HepG2 (cell line): Measurements from ENCODE around the gene PCDHGB6. TPM values are rescaled to one million over a fixed set of nuclear protein-coding genes. Genes with fewer than 3 reads are reported as not detected.

Source experiments
- ATAC-seq: fragments of 200-7000 bp; cut with Tn5 transposase; 3 replicates; pipeline ENCODE4 v1.9.1; 2020; ENCODE audit warnings: mild to moderate bottlenecking, moderate library complexity
- BruUV-seq: library from RNA; stranded (reverse); fragments of 400-500 nt; replicated peaks from 2 replicates; lab custom pipeline; 2021; lab: Mats Ljungman, UMichigan
- CTCF ChIA-PET: fragments of 300-600 bp; formaldehyde crosslinking; extraction: SDS; loops from one replicate; lab custom pipeline; 2021; ENCODE audit warnings: low total read pairs, inconsistent platforms, low intra/inter-chr PET ratio; lab: Yijun Ruan, JAX
- POLR2A ChIA-PET: fragments of 350-600 bp; sonication (Branson Sonifier 250); formaldehyde crosslinking; loops from one replicate; lab custom pipeline; 2020; ENCODE audit warnings: antibody characterized with exemption, inconsistent platforms; lab: Yijun Ruan, JAX
- DNase-seq: peaks from one replicate; pipeline ENCODE4 v3.0.0-alpha.2; 2015; ENCODE audit warnings: low spot score
- FAIRE-seq: peaks from 3 replicates; lab custom pipeline; 2011; peaks lifted over from hg19 to GRCh38; lab: Jason Lieb, UNC
- H2AFZ ChIP-seq: one replicate; pipeline ENCODE4 v1.6.1; 2011; ENCODE audit warnings: low read length, inconsistent platforms
- H3K27ac ChIP-seq: fragments of 300-600 bp; 3 replicates; pipeline ENCODE4 v1.8.0; 2011; ENCODE audit warnings: mixed run types, mild to moderate bottlenecking, mixed read lengths, low read length, inconsistent platforms; ENCODE audit not compliant: insufficient read depth; ENCODE audit errors: extremely low read length
- H3K27me3 ChIP-seq, 2 experiments: fragments of 200-600 bp in 1 of 2; 2 replicates in 1 of 2; 3 replicates in 1 of 2; pipeline versions ENCODE4 v1.6.0 to v1.8.0; 2011; ENCODE audit warnings: low read length in 2 of 2, mild to moderate bottlenecking in 2 of 2, moderate library complexity in 2 of 2, inconsistent platforms in 1 of 2; ENCODE audit not compliant: insufficient read depth in 2 of 2, control insufficient read depth in 1 of 2
- H3K36me3 ChIP-seq, 2 experiments: fragments of 200-600 bp in 1 of 2; replicated peaks in 1 of 2; 2 replicates in 1 of 2; 3 replicates in 1 of 2; pipeline versions ENCODE4 v1.5.1 to v1.8.0; 2011; ENCODE audit warnings: low read length in 2 of 2, inconsistent platforms in 1 of 2; ENCODE audit not compliant: insufficient read depth in 2 of 2, control insufficient read depth in 1 of 2
- H3K4me1 ChIP-seq: 2 replicates; pipeline ENCODE4 v1.5.1; 2012; ENCODE audit warnings: low read length, inconsistent platforms; ENCODE audit not compliant: insufficient read depth
- H3K4me2 ChIP-seq: 2 replicates; pipeline ENCODE4 v1.6.0; 2011; ENCODE audit warnings: low read depth, low read length, inconsistent platforms
- H3K4me3 ChIP-seq, 3 experiments: fragments of 200-600 bp in 1 of 3; sonication (generic), shearing (Covaris generic) in 1 of 3; replicated peaks in 1 of 3; 2 replicates each; pipeline ENCODE4 v1.5.1; 2011 to 2016; ENCODE audit warnings: low read length in 3 of 3, inconsistent platforms in 2 of 3, low read depth in 2 of 3, mild to moderate bottlenecking in 2 of 3, control low read depth in 1 of 3, mixed read lengths in 1 of 3; ENCODE audit not compliant: insufficient read depth in 1 of 3
- H3K79me2 ChIP-seq: one replicate; pipeline ENCODE4 v1.6.1; 2011; ENCODE audit warnings: low read length, inconsistent platforms; ENCODE audit not compliant: insufficient read depth
- H3K9ac ChIP-seq: 2 replicates; pipeline ENCODE4 v1.6.0; 2011; ENCODE audit warnings: mild to moderate bottlenecking, low read depth, low read length, inconsistent platforms; ENCODE audit not compliant: insufficient read depth
- H3K9me3 ChIP-seq: 2 replicates; pipeline ENCODE4 v1.5.1; 2012; ENCODE audit warnings: mild to moderate bottlenecking, low read length
- H4K20me1 ChIP-seq: 2 replicates; pipeline ENCODE4 v1.6.0; 2011; ENCODE audit warnings: inconsistent platforms, mild to moderate bottlenecking, low read length, moderate library complexity; ENCODE audit not compliant: insufficient read depth
- ATF7 ChIP-seq, 2 experiments: fragments of 450-650 bp in 1 of 2; sonication (generic) in 1 of 2; formaldehyde crosslinking in 1 of 2; IDR thresholded peaks; 2 replicates each; pipeline versions ENCODE4 v1.4.0 to v1.6.1; 2016 to 2020; ENCODE audit warnings: antibody characterized with exemption in 1 of 2, mild to moderate bottlenecking in 1 of 2, missing genetic modification reagents in 1 of 2
- CBX5 ChIP-seq: sonication (generic); formaldehyde crosslinking; IDR thresholded peaks from 2 replicates; pipeline ENCODE4 v1.4.0; 2020; ENCODE audit warnings: missing genetic modification reagents, borderline replicate concordance
- HNRNPUL1 ChIP-seq: fragments of 200-400 bp; formaldehyde crosslinking; IDR thresholded peaks from 2 replicates; pipeline ENCODE4 v1.6.1; 2017; ENCODE audit warnings: low read depth, mild to moderate bottlenecking, low read length, moderate library complexity
- SP2 ChIP-seq: sonication (generic); formaldehyde crosslinking; IDR thresholded peaks from 2 replicates; pipeline ENCODE4 v1.5.1; 2020; ENCODE audit warnings: mild to moderate bottlenecking, missing genetic modification reagents
- YEATS2 ChIP-seq: sonication (generic); formaldehyde crosslinking; IDR thresholded peaks from 2 replicates; pipeline ENCODE4 v1.4.0; 2020; ENCODE audit warnings: missing genetic modification reagents, borderline replicate concordance
- ZBTB20 ChIP-seq: sonication (generic); formaldehyde crosslinking; IDR thresholded peaks from 2 replicates; pipeline ENCODE4 v1.8.1; 2023; ENCODE audit warnings: missing genetic modification reagents, low read depth, mild to moderate bottlenecking, borderline replicate concordance
- ZKSCAN5 ChIP-seq: sonication (generic); formaldehyde crosslinking; IDR thresholded peaks from 2 replicates; pipeline ENCODE4 v1.5.1; 2020; ENCODE audit warnings: mild to moderate bottlenecking, missing genetic modification reagents
- WGBS: methylation state at CpG from one replicate; pipeline ENCODE4 v1.1.6; 2017; ENCODE audit warnings: low lambda C conversion rate; 5-methylcytosine and 5-hydroxymethylcytosine counted together
- in situ Hi-C: cut with HindIII; loops from 2 replicates; pipeline ENCODE4 v1.10.0; 2017; ENCODE audit warnings: low pct_unique_long_range_greater_than_20kb; ENCODE audit not compliant: extremely low pct_ligation_motif_present
- intact Hi-C: fragments of 100-400 bp; cut with micrococcal nuclease; formaldehyde crosslinking; loops from one replicate; pipeline ENCODE4 v1.10.0; 2022; ENCODE audit not compliant: unreplicated experiment
- polyA plus RNA-seq, 8 experiments: library from polyadenylated mRNA; depleted of rRNA in 3 of 8; stranded (reverse) in 7 of 8; unstranded in 1 of 8; fragments of >200 nt; fragmentation: Illumina TruSeq in 4 of 8; extraction: Trizol in 4 of 8; gene quantifications; 2 replicates each; pipeline versions ENCODE4 v1.2.1 to v1.2.3, GENCODE V29; 2011 to 2016; ENCODE audit warnings: low read depth in 4 of 8, missing spikeins in 1 of 8, mixed read lengths in 1 of 8; ENCODE audit not compliant: insufficient read depth in 1 of 8
- total RNA-seq, 5 experiments: library from RNA; depleted of rRNA; stranded (reverse); fragments of >200 nt; fragmentation: Illumina TruSeq; extraction: Trizol; gene quantifications; 2 replicates each; pipeline ENCODE4 v1.2.3, GENCODE V29; 2016; ENCODE audit warnings: low read depth in 1 of 5
- TF ChIP-seq, protein P1 (sequence below): sonication (generic); formaldehyde crosslinking; IDR thresholded peaks from 2 replicates; pipeline ENCODE4 v1.4.0; 2020; ENCODE audit warnings: missing genetic modification reagents, mild to moderate bottlenecking, borderline replicate concordance
- TF ChIP-seq, protein P2 (sequence below): sonication (generic); formaldehyde crosslinking; IDR thresholded peaks from 2 replicates; pipeline ENCODE4 v1.8.0; 2023; ENCODE audit warnings: mild to moderate bottlenecking, missing genetic modification reagents
- TF ChIP-seq, protein P3 (sequence below): IDR thresholded peaks from 2 replicates; pipeline ENCODE4 v1.6.1; 2016; ENCODE audit warnings: low read depth, borderline replicate concordance
- TF ChIP-seq, protein P4 (sequence below): fragments of 450-650 bp; IDR thresholded peaks from 2 replicates; pipeline ENCODE4 v1.6.1; 2017
- TF ChIP-seq, protein P5 (sequence below): sonication (generic); formaldehyde crosslinking; IDR thresholded peaks from 2 replicates; pipeline ENCODE4 v1.4.0; 2020; ENCODE audit warnings: mild to moderate bottlenecking, low read depth, missing genetic modification reagents

The PCDHGB6 gene
- total and polyA plus RNA-seq, 2 of the 13 experiments (the other 11 are each of a cell fraction or from before 2014, with no cell fraction given): 0.01 to 0.20 TPM

DNA sequence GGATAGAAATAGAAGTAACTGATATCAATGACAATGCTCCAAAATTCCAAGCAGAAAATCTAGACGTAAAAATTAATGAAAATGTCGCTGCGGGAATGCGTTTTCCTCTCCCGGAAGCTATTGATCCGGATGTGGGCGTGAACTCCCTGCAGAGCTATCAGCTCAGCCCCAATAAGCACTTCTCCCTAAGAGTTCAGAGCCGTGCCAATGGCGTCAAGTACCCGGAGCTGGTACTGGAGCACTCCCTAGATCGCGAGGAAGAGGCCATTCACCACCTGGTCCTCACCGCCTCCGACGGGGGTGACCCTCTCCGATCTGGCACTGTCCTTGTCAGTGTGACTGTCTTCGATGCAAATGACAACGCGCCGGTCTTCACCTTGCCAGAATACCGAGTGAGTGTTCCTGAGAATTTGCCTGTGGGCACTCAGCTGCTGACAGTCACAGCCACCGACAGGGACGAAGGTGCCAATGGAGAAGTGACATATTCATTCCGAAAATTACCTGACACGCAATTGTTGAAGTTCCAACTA, 5.8 kb downstream of the PCDHGB6 start:
- in situ Hi-C loops: no loop called here
- no peak overlapping the region for H3K27ac ChIP-seq

More for the DNA sequence above, 5.8 kb downstream of the PCDHGB6 start:
- DNase-seq (no peak), ATAC-seq (no peak)
- no peak overlapping the region for H3K4me2 ChIP-seq
- H4K20me1 ChIP-seq: no peaks in the 10 kb centered on the region
- H3K9me3 ChIP-seq: peaks cover 6% of the 10 kb centered on the region; the same call in 1 of the 2 replicates
- H3K4me1 ChIP-seq: no peaks in the 10 kb centered on the region
- 77% methylated on average over 22 of the region's 25 CpGs for whole genome bisulfite sequencing
- POLR2A ChIA-PET: no interaction called here
- no peaks in the 10 kb centered on the region for H3K36me3 ChIP-seq
- CTCF ChIA-PET: interaction anchor here (1.2 to 1.4 kb wide), 2 partner anchors 111 to 144 kb away, joined by 4 to 5 read pairs; no protein-coding TSS in a partner anchor
- TF ChIP-seq HNRNPUL1: no peak
- TF ChIP-seq, protein P1, sequence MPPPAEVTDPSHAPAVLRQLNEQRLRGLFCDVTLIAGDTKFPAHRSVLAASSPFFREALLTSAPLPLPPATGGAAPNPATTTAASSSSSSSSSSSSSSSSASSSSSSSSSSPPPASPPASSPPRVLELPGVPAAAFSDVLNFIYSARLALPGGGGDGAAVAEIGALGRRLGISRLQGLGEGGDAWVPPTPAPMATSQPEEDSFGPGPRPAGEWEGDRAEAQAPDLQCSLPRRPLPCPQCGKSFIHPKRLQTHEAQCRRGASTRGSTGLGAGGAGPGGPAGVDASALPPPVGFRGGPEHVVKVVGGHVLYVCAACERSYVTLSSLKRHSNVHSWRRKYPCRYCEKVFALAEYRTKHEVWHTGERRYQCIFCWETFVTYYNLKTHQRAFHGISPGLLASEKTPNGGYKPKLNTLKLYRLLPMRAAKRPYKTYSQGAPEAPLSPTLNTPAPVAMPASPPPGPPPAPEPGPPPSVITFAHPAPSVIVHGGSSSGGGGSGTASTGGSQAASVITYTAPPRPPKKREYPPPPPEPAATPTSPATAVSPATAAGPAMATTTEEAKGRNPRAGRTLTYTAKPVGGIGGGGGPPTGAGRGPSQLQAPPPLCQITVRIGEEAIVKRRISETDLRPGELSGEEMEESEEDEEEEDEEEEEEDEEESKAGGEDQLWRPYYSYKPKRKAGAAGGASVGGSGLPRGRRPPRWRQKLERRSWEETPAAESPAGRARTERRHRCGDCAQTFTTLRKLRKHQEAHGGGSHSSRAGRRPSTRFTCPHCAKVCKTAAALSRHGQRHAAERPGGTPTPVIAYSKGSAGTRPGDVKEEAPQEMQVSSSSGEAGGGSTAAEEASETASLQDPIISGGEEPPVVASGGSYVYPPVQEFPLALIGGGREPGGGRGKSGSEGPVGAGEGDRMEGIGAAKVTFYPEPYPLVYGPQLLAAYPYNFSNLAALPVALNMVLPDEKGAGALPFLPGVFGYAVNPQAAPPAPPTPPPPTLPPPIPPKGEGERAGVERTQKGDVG (CRISPR knock-in tag): no peak
- no peak for TF ChIP-seq SP2 (CRISPR knock-in tag)
- TF ChIP-seq, protein P2, sequence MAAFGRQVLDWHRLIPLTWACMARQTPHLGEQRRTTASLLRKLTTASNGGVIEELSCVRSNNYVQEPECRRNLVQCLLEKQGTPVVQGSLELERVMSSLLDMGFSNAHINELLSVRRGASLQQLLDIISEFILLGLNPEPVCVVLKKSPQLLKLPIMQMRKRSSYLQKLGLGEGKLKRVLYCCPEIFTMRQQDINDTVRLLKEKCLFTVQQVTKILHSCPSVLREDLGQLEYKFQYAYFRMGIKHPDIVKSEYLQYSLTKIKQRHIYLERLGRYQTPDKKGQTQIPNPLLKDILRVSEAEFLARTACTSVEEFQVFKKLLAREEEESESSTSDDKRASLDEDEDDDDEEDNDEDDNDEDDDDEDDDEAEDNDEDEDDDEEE (CRISPR knock-in tag): no peak
- TF ChIP-seq, protein P3, sequence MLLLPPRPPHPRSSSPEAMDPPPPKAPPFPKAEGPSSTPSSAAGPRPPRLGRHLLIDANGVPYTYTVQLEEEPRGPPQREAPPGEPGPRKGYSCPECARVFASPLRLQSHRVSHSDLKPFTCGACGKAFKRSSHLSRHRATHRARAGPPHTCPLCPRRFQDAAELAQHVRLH (CRISPR knock-in tag): no peak
- TF ChIP-seq ZBTB20 (CRISPR knock-in tag): no peak
- TF ChIP-seq, protein P4, sequence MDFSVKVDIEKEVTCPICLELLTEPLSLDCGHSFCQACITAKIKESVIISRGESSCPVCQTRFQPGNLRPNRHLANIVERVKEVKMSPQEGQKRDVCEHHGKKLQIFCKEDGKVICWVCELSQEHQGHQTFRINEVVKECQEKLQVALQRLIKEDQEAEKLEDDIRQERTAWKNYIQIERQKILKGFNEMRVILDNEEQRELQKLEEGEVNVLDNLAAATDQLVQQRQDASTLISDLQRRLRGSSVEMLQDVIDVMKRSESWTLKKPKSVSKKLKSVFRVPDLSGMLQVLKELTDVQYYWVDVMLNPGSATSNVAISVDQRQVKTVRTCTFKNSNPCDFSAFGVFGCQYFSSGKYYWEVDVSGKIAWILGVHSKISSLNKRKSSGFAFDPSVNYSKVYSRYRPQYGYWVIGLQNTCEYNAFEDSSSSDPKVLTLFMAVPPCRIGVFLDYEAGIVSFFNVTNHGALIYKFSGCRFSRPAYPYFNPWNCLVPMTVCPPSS: no peak
- no peak for TF ChIP-seq ATF7 (IDR thresholded peaks at IDR 0.05)
- no peak for TF ChIP-seq ATF7 (CRISPR knock-in tag; IDR thresholded peaks at IDR 0.05)
- TF ChIP-seq CBX5: no peak
- TF ChIP-seq ZKSCAN5 (CRISPR knock-in tag): no peak
- TF ChIP-seq, protein P5, sequence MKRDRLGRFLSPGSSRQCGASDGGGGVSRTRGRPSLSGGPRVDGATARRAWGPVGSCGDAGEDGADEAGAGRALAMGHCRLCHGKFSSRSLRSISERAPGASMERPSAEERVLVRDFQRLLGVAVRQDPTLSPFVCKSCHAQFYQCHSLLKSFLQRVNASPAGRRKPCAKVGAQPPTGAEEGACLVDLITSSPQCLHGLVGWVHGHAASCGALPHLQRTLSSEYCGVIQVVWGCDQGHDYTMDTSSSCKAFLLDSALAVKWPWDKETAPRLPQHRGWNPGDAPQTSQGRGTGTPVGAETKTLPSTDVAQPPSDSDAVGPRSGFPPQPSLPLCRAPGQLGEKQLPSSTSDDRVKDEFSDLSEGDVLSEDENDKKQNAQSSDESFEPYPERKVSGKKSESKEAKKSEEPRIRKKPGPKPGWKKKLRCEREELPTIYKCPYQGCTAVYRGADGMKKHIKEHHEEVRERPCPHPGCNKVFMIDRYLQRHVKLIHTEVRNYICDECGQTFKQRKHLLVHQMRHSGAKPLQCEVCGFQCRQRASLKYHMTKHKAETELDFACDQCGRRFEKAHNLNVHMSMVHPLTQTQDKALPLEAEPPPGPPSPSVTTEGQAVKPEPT (CRISPR knock-in tag): no peak
- no peak for TF ChIP-seq YEATS2 (CRISPR knock-in tag)
- TF ChIP-seq, all 625 proteins: peak for 0
- H3K4me3 ChIP-seq: no peak overlapping the region
- H3K79me2 ChIP-seq: no peaks in the 10 kb centered on the region
- no peak overlapping the region for H3K9ac ChIP-seq
- BruUV-seq: no TSS peak
- FAIRE-seq: no peak
- no peaks in the 10 kb centered on the region for H3K27me3 ChIP-seq
- no peak overlapping the region for H2AFZ ChIP-seq
- intact Hi-C loops: no loop called here
